HEK293T (cell line): ENCODE measurements around the gene C20orf204.

Experiments used
- CTCF ChIA-PET: fragments of 350-600 bp; formaldehyde crosslinking; extraction: SDS; loops from one replicate; lab custom pipeline; 2021; ENCODE audit warnings: antibody characterized with exemption, inconsistent platforms; lab: Yijun Ruan, JAX
- POLR2A ChIA-PET: fragments of 350-600 bp; formaldehyde crosslinking; extraction: SDS; loops from one replicate; lab custom pipeline; 2020; ENCODE audit warnings: antibody characterized with exemption, inconsistent platforms; lab: Yijun Ruan, JAX
- DNase-seq: peaks from one replicate; pipeline ENCODE4 v3.0.0; 2012; ENCODE audit warnings: mixed read lengths; ENCODE audit errors: extremely low spot score
- ARNT ChIP-seq: fragments of 450-650 bp; IDR thresholded peaks from 2 replicates; pipeline ENCODE4 v1.6.1; 2017; ENCODE audit warnings: mild to moderate bottlenecking
- BHLHE40 ChIP-seq: fragments of 450-650 bp; IDR thresholded peaks from 2 replicates; pipeline ENCODE4 v1.6.1; 2016; ENCODE audit warnings: mild to moderate bottlenecking, moderate library complexity, borderline replicate concordance
- CTBP1 ChIP-seq: fragments of 450-650 bp; IDR thresholded peaks from 2 replicates; pipeline ENCODE4 v1.6.1; 2016; ENCODE audit warnings: borderline replicate concordance
- ELF4 ChIP-seq: fragments of 450-650 bp; IDR thresholded peaks from 2 replicates; pipeline ENCODE4 v1.6.1; 2017; ENCODE audit warnings: antibody characterized with exemption
- FOXA1 ChIP-seq: fragments of 450-650 bp; IDR thresholded peaks from 2 replicates; pipeline ENCODE4 v1.6.1; 2016; ENCODE audit warnings: mild to moderate bottlenecking
- FOXK2 ChIP-seq: fragments of 450-650 bp; IDR thresholded peaks from 2 replicates; pipeline ENCODE4 v1.6.1; 2016; ENCODE audit warnings: mild to moderate bottlenecking
- FOXM1 ChIP-seq: fragments of 450-650 bp; IDR thresholded peaks from 2 replicates; pipeline ENCODE4 v1.6.1; 2017; ENCODE audit warnings: mild to moderate bottlenecking, borderline replicate concordance
- HDGF ChIP-seq: fragments of 450-650 bp; IDR thresholded peaks from 2 replicates; pipeline ENCODE4 v1.6.1; 2017; ENCODE audit warnings: antibody characterized with exemption, borderline replicate concordance
- L3MBTL2 ChIP-seq: fragments of 450-650 bp; conservative IDR thresholded peaks from 2 replicates; pipeline ENCODE4 v1.6.1; 2016; ENCODE audit warnings: mild to moderate bottlenecking
- LEF1 ChIP-seq: fragments of 450-650 bp; IDR thresholded peaks from 2 replicates; pipeline ENCODE4 v1.6.1; 2017; ENCODE audit warnings: mild to moderate bottlenecking, borderline replicate concordance
- NFRKB ChIP-seq: fragments of 450-650 bp; IDR thresholded peaks from 2 replicates; pipeline ENCODE4 v1.6.1; 2016; ENCODE audit warnings: mild to moderate bottlenecking, moderate library complexity
- PKNOX1 ChIP-seq: fragments of 450-650 bp; IDR thresholded peaks from 2 replicates; pipeline ENCODE4 v1.6.1; 2016
- SP1 ChIP-seq: fragments of 450-650 bp; IDR thresholded peaks from 2 replicates; pipeline ENCODE4 v1.6.1; 2017
- SUZ12 ChIP-seq: fragments of 450-650 bp; IDR thresholded peaks from 2 replicates; pipeline ENCODE4 v1.6.1; 2016; ENCODE audit warnings: mild to moderate bottlenecking
- TARDBP ChIP-seq: fragments of 450-650 bp; IDR thresholded peaks from 2 replicates; pipeline ENCODE4 v1.6.1; 2016
- ZNF384 ChIP-seq: fragments of 450-650 bp; IDR thresholded peaks from 2 replicates; pipeline ENCODE4 v1.6.1; 2016

The C20orf204 gene

GRCh38 chr20:64035933-64036345 lies at the start of gene C20orf204:
Gene C20orf204, plus strand, starts transcription at chr20:64036182. Its CDS starts 142 bp downstream, at chr20:64036324.
- ChIA-PET POLR2A (interaction anchor here (1.5 kb wide), 1 partner anchor 8 kb away, joined by 4 read pairs; no protein-coding TSS in a partner anchor), CTCF (no interaction called here)
- no peak for TF ChIP-seq ARNT
- no peak for DNase-seq

GRCh38 chr20:64000906-64001305 lies 35.1 kb upstream of the C20orf204 start:
- POLR2A ChIA-PET = no interaction called here
- TF ChIP-seq LEF1 = no peak
- no peak for TF ChIP-seq PKNOX1
- no peak for TF ChIP-seq TARDBP
- no peak for TF ChIP-seq FOXA1
- TF ChIP-seq HDGF = no peak
- TF ChIP-seq NFRKB = no peak
- no peak for TF ChIP-seq ZNF384
- TF ChIP-seq SUZ12 = no peak
- CTCF ChIA-PET = no interaction called here
- DNase-seq = no peak

- TF ChIP-seq SP1 = no peak
- no peak for TF ChIP-seq CTBP1
- TF ChIP-seq BHLHE40 = no peak
- TF ChIP-seq PKNOX1 = no peak
- TF ChIP-seq ARNT = no peak
- no peak for TF ChIP-seq HDGF
- no peak for TF ChIP-seq FOXM1
- TF ChIP-seq SUZ12 = no peak
- no peak for TF ChIP-seq L3MBTL2
- no peak for TF ChIP-seq FOXK2
- no peak for TF ChIP-seq FOXA1
- TF ChIP-seq LEF1 = no peak
- TF ChIP-seq ZNF384 = no peak
- no peak for TF ChIP-seq ELF4
- POLR2A ChIA-PET = no interaction called here
- CTCF ChIA-PET = interaction anchor here (0.9 kb wide), 1 partner anchor 18 kb away, joined by 3 read pairs; no protein-coding TSS in a partner anchor
- DNase-seq = no peak
These were observed 34.4 kb upstream of the C20orf204 start for GRCh38 chr20:64001607-64002011.

- TF ChIP-seq L3MBTL2 = no peak
- no peak for TF ChIP-seq TARDBP
- no peak for TF ChIP-seq ELF4
- CTCF ChIA-PET = interaction anchor here (0.6 kb wide), 1 partner anchor 34 kb away, joined by 3 read pairs; no protein-coding TSS in a partner anchor
- DNase-seq = no peak
- POLR2A ChIA-PET = no interaction called here
These were observed 31.8 kb upstream of the C20orf204 start for GRCh38 chr20:64003960-64004725.

GRCh38 chr20:64005394-64005793 lies 30.6 kb upstream of the C20orf204 start:
- ChIA-PET CTCF (no interaction called here), POLR2A (no interaction called here)
- TF ChIP-seq FOXK2 = no peak
- TF ChIP-seq LEF1 = no peak
- no peak for TF ChIP-seq PKNOX1
- no peak for TF ChIP-seq HDGF
- TF ChIP-seq FOXA1 = no peak
- TF ChIP-seq CTBP1 = no peak
- no peak for TF ChIP-seq TARDBP
- no peak for TF ChIP-seq NFRKB
- TF ChIP-seq SUZ12 = no peak
- TF ChIP-seq ELF4 = no peak
- TF ChIP-seq L3MBTL2 = no peak
- no peak for TF ChIP-seq ZNF384
- no peak for TF ChIP-seq ARNT
- no peak for TF ChIP-seq FOXM1
- TF ChIP-seq SP1 = no peak

GRCh38 chr20:64006490-64006889 lies 29.5 kb upstream of the C20orf204 start:
- ChIA-PET POLR2A (no interaction called here), CTCF (no interaction called here)
- TF ChIP-seq NFRKB (no peak), LEF1 (no peak), FOXK2 (no peak), FOXA1 (no peak), SP1 (no peak), ZNF384 (no peak), HDGF (no peak), L3MBTL2 (no peak), BHLHE40 (no peak)
- DNase-seq = no peak

More at GRCh38 chr20:64005394-64005793, 30.6 kb upstream of the C20orf204 start:
- DNase-seq = no peak

- CTCF ChIA-PET = no interaction called here
- no peak for DNase-seq
- no peak for TF ChIP-seq FOXM1
- no peak for TF ChIP-seq PKNOX1
- TF ChIP-seq SUZ12 = no peak
- TF ChIP-seq SP1 = no peak
- TF ChIP-seq FOXK2 = no peak
- no peak for TF ChIP-seq BHLHE40
- no peak for TF ChIP-seq CTBP1
- no peak for TF ChIP-seq FOXA1
- TF ChIP-seq ARNT = no peak
- no peak for TF ChIP-seq LEF1
- no peak for TF ChIP-seq ZNF384
- no peak for TF ChIP-seq ELF4
- no peak for TF ChIP-seq TARDBP
- TF ChIP-seq NFRKB = no peak
- TF ChIP-seq L3MBTL2 = no peak
- TF ChIP-seq HDGF = no peak
- POLR2A ChIA-PET = no interaction called here
These were observed 29.1 kb upstream of the C20orf204 start for GRCh38 chr20:64006902-64007301.
